HG02588 (cell line): ENCODE data around the gene PTBP3.
"Not testable (repeated sequence)": the region's sequence is repeated elsewhere in the genome, so short reads cannot be mapped to it uniquely, and the experiment has no call there.

Experiments
- ATAC-seq: cut with Tn5 transposase; IDR thresholded peaks from one replicate; pipeline ENCODE4 v1.9.1; 2021; ENCODE audit warnings: mild to moderate bottlenecking, moderate library complexity; ENCODE audit not compliant: unreplicated experiment

The PTBP3 gene

GRCh38 chr9:112224401-112225289, 108.8 kb downstream of the PTBP3 start:
- peak; percentile 65 for ATAC-seq

DNA sequence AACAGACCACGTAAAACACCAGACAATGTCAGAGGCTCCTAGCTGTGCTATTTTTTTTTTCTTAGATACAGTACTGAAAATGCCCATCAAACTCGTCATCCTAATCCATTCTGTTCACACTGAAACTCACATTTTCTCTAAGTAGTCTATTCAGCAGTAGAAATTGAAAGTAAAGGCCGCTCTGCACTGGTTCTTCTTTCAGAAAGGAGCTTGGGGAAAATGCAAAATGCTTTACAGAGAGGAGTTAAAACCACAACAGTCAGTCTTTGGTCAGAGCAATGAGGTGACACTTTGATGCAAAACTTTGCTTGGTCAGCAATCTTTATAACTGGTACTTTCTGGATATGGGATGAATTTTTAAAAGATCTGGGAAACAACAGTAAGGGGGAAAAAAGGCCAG, 114.5 kb downstream of the PTBP3 start:
- ATAC-seq, result peak; percentile 96

DNA sequence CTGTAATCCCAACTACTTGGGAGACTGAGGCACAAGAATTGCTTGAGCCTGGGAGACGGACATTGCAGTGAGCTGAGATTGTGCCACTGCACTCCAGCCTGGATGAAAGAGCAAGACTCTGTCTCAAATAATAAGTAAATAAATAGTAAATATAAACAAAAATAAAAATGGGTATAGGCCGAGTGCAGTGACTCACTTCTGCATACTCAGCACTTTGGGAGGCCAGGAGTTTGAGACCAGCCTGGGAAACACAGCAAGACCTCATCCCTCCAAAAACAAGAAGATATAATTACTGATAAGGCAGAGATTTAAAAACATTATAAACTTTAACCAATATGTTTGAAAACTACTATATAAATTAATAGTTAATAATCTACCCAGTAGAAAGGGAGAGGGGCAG, 120.5 kb downstream of the PTBP3 start:
- no peak for ATAC-seq

GRCh38 chr9:112207451-112207850, 126.0 kb downstream of the PTBP3 start:
- ATAC-seq, result no peak

DNA sequence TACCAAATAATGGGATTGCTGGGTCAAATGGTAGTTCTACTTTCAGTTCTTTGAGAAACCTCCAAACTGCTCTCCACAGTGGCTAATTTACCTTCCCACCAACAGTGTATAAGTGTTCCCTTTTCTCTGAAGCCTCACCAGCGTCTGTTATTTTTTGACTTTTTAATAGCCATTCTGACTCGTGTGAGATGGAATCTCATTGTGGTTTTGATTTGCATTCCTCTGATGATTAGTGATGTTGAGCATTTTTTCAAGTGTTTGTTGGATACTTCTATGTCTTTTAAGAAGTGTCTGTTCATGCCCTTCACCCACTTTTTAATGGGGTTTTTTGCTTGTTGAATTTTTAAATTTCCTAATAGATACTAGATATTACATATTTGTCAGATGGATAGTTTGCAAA, 129.9 kb downstream of the PTBP3 start:
- ATAC-seq, result no peak

DNA sequence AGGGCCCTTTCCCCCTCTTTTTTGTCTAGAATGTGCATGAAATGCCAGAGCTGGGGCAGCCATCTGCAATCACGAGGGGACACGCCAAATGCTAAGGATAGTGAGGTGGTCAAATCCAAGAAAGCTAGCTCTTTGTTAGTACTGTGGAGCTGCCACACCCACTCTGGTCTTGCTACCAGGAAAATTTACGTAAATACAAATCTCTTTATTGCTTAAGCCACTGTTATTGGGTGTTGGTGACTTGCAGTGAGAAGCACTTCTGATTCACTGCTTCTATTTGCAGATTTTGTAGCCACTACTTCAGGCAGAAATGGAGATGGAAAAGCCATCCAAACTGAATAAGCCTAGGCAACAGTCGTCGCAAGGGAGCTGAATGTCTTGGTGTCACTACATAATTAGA, 132.7 kb downstream of the PTBP3 start:
- no peak for ATAC-seq

- ATAC-seq, result no peak
Measured at GRCh38 chr9:112198646-112199045, 134.8 kb downstream of the PTBP3 start.

DNA sequence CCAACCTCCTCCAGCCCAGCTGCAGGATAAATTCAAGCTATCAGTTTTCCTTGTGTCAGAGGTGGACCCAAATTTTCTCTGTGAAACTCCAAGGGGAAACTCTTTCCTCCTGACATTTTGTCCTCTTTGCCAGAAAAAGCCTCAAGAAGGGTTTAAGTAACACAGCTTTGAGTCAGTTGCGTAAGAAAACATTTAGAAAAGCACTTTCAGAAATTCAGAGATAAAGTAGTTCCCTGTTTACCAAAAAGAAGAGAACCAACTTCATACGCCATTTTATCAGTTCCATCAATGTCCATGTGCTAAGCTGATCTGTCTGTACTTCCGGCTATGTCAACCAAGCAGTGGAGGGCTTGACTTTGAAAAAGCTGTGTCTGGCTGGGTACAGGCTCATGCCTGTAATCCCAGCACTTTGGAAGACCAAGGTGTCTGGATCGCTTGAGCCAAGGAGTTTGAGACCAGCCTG, 138.4 kb downstream of the PTBP3 start:
- ATAC-seq, result no peak

DNA sequence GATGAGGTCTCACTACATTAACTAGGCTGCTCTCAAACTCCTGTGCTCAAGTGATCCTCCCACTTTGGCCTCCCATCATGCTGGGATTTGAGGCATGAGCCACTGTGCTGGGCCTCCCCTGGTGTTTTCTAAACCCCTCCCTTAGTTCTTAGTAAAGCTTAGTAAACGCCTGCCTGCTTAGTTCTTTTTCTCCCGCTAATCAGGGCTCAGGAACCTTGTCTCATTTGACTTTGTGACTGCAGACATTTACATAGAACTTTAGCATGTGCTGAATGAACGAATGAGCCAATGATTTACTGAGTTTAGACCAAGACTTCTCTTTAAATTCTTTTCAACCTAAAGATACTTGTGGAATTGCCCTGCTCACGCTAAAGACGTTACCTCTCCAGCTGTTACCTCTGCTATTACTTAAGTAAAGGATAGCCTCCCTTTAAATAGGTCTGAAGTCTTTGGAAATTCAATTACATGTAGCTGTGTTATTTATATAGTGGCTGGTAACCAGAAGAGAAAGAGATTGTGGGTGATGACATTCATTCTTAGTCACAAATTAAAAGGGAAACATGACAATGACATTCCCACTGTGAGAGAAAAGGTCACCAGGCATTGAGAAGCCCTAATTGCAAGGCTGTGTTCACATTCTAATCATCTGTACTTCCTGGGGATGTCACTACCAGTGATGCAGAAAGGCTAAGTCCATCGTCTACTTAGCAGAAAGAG, 139.7 kb downstream of the PTBP3 start:
- no peak for ATAC-seq

DNA sequence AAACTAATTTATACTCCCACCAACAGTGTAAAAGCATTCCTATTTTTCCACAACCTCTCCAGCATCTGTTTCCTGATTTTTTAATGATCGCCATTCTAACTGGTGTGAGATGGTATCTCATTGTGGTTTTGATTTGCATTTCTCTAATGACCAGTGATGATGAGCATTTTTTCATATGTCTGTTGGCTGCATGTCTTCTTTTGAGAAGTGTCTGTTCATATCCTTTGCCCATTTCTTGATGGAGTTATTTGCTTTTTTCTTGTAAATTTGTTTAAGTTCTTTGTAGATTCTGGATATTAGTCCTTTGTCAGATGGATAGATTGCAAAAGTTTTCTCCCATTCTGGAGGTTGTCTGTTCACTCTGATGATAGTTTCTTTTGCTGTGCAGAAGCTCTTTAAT, 143.1 kb downstream of the PTBP3 start:
- ATAC-seq, result not testable (repeated sequence)

DNA sequence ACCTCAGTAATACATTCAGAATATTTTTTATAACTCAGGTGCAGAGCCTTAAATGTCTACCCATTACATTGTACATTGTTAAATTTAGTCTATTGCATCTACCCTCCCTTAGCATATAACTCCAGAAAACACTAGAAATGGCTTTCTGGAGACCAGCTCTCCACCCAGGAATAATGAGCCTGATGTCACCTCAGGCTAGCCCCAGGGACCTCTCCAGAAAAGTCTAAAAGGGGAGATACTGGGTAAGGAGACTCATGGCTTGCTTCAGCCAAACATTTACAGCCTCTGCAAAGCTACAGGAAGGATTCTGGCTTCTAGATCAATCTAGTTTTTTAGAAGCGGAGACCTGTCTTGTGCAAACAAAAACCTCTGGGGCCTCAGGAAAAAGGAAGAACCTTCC, 144.5 kb downstream of the PTBP3 start:
- ATAC-seq, result no peak

GRCh38 chr9:112187404-112187803, 146.0 kb downstream of the PTBP3 start:
- ATAC-seq, result no peak

DNA sequence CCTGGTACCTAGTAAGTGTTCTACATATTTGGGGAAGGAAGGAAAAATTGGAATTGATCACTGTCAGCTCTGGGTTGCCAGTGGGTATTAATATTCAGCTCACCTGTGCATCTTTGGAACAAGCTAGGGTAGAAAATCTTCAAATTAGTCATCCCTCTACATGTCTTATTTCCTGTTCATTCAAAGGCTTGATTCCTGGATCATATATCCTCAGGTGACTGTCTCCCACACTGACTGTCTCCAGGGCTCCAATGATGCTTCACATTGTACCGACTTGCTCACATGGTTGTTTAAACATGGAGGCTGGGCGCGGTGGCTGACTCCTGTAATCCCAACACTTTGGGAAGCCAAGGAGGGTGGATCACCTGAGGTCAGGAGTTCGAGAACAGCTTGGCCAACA, 146.7 kb downstream of the PTBP3 start:
- no peak for ATAC-seq

GRCh38 chr9:112184946-112185345, 148.5 kb downstream of the PTBP3 start:
- no peak for ATAC-seq

DNA sequence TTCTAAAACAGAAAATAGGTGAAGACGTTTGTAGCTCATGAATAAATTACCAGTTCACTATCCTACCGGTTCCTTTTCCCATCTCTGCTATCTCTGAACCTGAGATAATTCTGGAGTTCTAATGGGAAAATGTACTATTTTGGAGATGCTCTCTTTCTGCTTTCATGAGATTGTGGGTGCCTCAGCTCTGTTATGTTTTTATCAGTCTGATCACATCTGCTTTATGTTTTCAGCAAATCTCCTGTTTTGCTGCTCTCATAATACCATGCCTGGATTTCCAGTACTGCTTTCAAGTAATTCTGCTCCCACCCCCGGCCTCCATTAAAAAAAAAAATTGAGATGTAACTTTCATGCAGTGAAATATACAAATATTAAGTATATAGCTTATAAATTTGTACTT, 149.2 kb downstream of the PTBP3 start:
- no peak for ATAC-seq

DNA sequence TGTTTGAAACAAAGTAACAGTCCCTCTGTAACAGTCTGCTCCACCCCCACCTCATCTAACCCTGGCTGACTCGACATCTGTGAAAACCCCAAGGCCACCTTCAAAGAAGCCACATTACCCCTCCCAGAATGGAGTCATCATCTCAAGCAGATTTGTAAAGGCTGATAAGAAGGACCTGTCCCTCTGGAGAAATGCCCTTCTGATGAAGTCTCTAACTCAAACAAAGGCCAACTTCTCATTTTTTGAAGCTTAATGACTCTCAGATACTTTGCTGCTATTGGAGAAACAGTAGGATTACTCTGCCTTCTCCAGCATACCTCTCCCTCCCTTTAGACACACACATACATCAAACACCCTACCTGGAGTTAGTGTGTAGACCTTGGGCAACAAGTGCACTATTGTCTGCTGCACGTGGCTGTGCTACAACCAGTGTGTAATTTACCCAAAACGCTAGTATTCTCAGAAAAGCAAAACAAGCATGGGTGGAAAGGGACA, 153.0 kb downstream of the PTBP3 start:
- no peak for ATAC-seq

GRCh38 chr9:112179816-112180215, 153.6 kb downstream of the PTBP3 start:
- ATAC-seq, result no peak

DNA sequence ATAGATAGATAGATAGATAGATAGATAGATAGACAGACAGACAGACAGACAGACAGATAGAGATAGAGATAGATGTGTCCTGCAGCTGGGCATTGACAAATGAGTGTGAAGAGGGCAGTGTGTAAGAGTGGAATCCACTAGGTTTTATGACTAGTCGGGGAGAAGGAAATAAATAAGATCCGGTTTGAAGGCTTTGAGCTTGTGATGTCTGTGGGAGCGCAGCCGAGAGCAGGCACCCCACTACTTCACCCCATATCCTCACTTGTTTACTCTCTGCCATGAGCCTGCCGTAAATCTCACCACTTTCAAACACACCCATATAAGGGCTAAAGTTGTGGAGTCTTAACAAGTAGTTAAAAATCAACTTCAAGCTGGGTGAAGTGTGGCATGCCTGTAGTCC, 156.9 kb downstream of the PTBP3 start:
- no peak for ATAC-seq

DNA sequence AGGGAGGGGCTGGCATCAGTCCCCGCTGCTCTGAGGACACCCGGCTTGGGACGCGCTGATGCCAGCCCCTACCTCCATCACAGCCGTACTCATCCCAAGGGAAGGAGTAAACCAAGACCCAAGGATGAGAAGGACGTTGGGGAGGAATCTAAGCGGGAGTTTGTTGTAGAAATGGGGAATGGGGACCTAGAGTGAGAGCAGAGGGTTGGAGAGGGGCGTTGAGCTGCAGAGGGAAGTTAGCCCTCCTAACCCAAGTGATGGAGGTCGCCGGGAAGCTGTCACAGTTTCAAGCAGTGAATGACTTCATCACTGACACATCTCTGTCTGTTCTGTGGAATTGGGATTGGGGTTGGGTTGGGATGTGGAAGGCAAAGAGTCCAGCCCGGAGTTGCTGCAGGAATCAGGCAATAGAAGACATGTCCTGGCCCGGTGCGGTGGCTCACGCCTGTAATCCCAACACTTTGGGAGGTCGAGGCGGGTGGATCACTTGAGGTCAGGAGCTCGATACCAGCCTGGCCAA, 157.6 kb downstream of the PTBP3 start:
- no peak for ATAC-seq

DNA sequence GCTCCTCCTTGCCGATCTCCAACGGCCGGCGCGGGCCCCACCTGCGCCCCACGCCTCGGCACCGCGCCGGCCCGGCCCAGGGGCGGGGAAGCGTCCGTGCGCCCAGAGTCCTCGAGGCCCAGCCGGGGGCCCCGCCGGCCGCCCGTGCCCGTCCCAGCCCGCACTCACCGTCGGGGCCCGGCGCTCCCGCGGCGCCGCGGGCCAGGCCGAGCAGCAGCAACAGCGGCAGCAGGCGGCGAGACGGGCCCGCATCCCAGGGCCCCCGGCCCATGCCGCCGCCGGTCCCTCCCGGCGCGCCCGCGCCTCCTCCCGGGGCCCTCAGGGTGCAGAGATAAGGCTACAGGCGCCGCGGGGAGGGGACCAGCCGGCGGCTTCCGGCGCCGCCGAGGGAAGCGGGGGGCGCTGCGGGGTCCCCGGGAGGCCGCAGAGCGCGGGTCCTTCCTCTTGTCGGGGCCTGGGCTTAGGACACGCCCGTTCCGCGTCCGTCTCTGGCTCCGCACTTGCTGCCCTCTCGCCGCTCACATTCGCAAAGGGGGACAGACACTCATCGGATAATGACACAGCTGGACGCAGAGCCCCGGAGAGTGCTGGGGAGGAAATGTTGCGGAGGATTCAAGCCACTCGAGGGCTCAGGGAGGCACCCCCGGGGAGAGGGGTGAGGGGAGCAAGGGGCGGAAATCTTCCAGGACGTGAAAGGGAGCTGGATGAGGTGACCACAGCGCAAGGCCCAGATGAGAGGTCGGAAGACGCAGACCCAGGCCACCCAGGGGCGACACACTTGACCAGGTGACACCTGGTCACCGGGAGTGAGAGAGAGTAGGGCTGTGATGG, 158.2 kb downstream of the PTBP3 start, which contains the start of gene SUSD1:
Gene SUSD1, minus strand, starts transcription at position 333 of the 831 bp plus-strand sequence. Its CDS starts 62 bp downstream, at position 271.
- ATAC-seq, result peak; percentile 48
